HG02973 (cell line): ENCODE data around the gene CDH24.

ENCODE experiments used
- ATAC-seq: cut with Tn5 transposase; IDR thresholded peaks from one replicate; pipeline ENCODE4 v1.9.1; 2021; ENCODE audit warnings: moderate library complexity; ENCODE audit not compliant: unreplicated experiment

The CDH24 gene

GRCh38 chr14:22998329-22999012, 58.8 kb downstream of the CDH24 start:
- no peak for ATAC-seq

GRCh38 chr14:22997676-22998323, 59.5 kb downstream of the CDH24 start:
- no peak for ATAC-seq
